Spleen (tissue), 7 donors: ENCODE data around the gene CYYR1.

Experiments used
- POLR2AphosphoS5 ChIP-seq, 3 donors: sonication (generic); formaldehyde crosslinking; IDR thresholded peaks; one replicate each; pipeline ENCODE4 v1.5.1; 2017; ENCODE audit warnings: antibody characterized with exemption in 3 of 3
- TF ChIP-seq, protein P1 (sequence below), 11 experiments: fragments of 200-600 bp in 7 of 11; fragments of 450-650 bp in 4 of 11; sonication (generic) in 4 of 11; IDR thresholded peaks in 8 of 11; conservative IDR thresholded peaks in 3 of 11; 1 replicate in 7 of 11; 2 replicates in 4 of 11; pipeline versions ENCODE4 v1.4.0 to v1.8.0; 2016 to 2021; ENCODE audit warnings: antibody characterized with exemption in 11 of 11, inconsistent platforms in 4 of 11, mild to moderate bottlenecking in 1 of 11
- donor health status: DM: no; HTN: no; CAD: no; lungs with moderate emphysema.
- donor health status: DM: no; HTN: no; CAD: no.
- donor health status: DM: no; HTN: no; CAD: no.

DNA sequence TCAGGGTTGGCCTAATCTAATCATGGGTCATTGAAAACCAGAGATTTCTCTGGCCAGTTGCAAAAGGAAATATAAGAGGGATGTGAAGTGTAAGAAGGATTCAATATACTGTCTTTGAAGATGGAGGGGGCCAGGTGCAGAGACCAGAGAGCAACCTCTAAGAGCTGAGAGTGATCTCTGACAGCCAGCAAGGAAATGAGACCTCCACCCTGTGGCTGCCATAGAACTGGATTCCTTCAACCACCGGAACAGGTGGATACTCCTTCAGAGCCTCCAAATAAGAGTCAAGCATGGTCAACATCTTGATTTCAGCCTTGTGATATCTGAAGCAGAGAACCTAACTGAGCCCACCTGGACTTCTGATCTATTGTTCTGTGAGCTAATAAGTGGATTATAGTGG is 128.4 kb downstream of the CYYR1 start:
- TF ChIP-seq, protein P1, sequence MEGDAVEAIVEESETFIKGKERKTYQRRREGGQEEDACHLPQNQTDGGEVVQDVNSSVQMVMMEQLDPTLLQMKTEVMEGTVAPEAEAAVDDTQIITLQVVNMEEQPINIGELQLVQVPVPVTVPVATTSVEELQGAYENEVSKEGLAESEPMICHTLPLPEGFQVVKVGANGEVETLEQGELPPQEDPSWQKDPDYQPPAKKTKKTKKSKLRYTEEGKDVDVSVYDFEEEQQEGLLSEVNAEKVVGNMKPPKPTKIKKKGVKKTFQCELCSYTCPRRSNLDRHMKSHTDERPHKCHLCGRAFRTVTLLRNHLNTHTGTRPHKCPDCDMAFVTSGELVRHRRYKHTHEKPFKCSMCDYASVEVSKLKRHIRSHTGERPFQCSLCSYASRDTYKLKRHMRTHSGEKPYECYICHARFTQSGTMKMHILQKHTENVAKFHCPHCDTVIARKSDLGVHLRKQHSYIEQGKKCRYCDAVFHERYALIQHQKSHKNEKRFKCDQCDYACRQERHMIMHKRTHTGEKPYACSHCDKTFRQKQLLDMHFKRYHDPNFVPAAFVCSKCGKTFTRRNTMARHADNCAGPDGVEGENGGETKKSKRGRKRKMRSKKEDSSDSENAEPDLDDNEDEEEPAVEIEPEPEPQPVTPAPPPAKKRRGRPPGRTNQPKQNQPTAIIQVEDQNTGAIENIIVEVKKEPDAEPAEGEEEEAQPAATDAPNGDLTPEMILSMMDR (IDR thresholded peaks at IDR 0.05 in 8 of 11, conservative IDR thresholded peaks at IDR 0.05 in 3 of 11), result no peak
- TF ChIP-seq POLR2AphosphoS5 (IDR thresholded peaks at IDR 0.05), result no peak
